Keratinocyte (primary cell): ENCODE measurements around the gene MANF. TPM values are rescaled to one million over a fixed set of nuclear protein-coding genes. Genes with fewer than 3 reads are reported as not detected.

ENCODE experiments used
- DNase-seq: peaks from one replicate; pipeline ENCODE4 v3.0.0-alpha.2; 2011; ENCODE audit warnings: low read depth, missing footprints, low spot score
- FAIRE-seq: peaks from 2 replicates; lab custom pipeline; 2011; peaks lifted over from hg19 to GRCh38; lab: Jason Lieb, UNC
- H2AFZ ChIP-seq: 2 replicates; pipeline ENCODE4 v1.6.0; 2012; ENCODE audit warnings: low read length, control low read depth, inconsistent platforms; ENCODE audit not compliant: control insufficient read depth
- H3K27ac ChIP-seq: 2 replicates; pipeline ENCODE4 v1.5.1; 2011; ENCODE audit warnings: low read length; ENCODE audit not compliant: control insufficient read depth, insufficient read depth
- H3K27me3 ChIP-seq: 3 replicates; pipeline ENCODE4 v1.6.0; 2011; ENCODE audit warnings: low read length; ENCODE audit not compliant: control insufficient read depth, insufficient read depth; ENCODE audit errors: extremely low read depth
- H3K36me3 ChIP-seq, 2 experiments: 2 replicates in 1 of 2; 3 replicates in 1 of 2; pipeline ENCODE4 v1.5.1; 2011; ENCODE audit warnings: low read length in 2 of 2, mild to moderate bottlenecking in 1 of 2; ENCODE audit not compliant: control insufficient read depth in 2 of 2, insufficient read depth in 2 of 2; ENCODE audit errors: extremely low read depth in 1 of 2
- H3K4me1 ChIP-seq: 3 replicates; pipeline ENCODE4 v1.5.1; 2011; ENCODE audit warnings: low read length; ENCODE audit not compliant: control insufficient read depth, insufficient read depth; ENCODE audit errors: extremely low read depth
- H3K4me2 ChIP-seq: 3 replicates; pipeline ENCODE4 v1.6.0; 2011; ENCODE audit warnings: low read depth, low read length; ENCODE audit not compliant: control insufficient read depth, insufficient read depth; ENCODE audit errors: extremely low read depth
- H3K4me3 ChIP-seq, 3 experiments: fragments of 200-600 bp in 1 of 3; sonication (generic) in 1 of 3; 2 replicates in 2 of 3; 3 replicates in 1 of 3; pipeline ENCODE4 v1.5.1; 2011 to 2016; ENCODE audit warnings: low read length in 3 of 3, mild to moderate bottlenecking in 3 of 3, control low read depth in 2 of 3, inconsistent platforms in 1 of 3, low read depth in 1 of 3, mixed read lengths in 1 of 3, mixed run types in 1 of 3, moderate library complexity in 1 of 3; ENCODE audit not compliant: control insufficient read depth in 2 of 3, insufficient read depth in 2 of 3; ENCODE audit errors: extremely low read depth in 1 of 3
- H3K79me2 ChIP-seq: 2 replicates; pipeline ENCODE4 v1.6.0; 2012; ENCODE audit warnings: low read length; ENCODE audit not compliant: control insufficient read depth, insufficient read depth
- H3K9ac ChIP-seq: 3 replicates; pipeline ENCODE4 v1.6.0; 2011; ENCODE audit warnings: low read length; ENCODE audit not compliant: control insufficient read depth, insufficient read depth; ENCODE audit errors: extremely low read depth
- H3K9me1 ChIP-seq: 3 replicates; pipeline ENCODE4 v1.6.0; 2011; ENCODE audit warnings: low read length; ENCODE audit not compliant: control insufficient read depth, insufficient read depth; ENCODE audit errors: extremely low read depth
- H3K9me3 ChIP-seq: 2 replicates; pipeline ENCODE4 v1.5.1; 2012; ENCODE audit warnings: low read depth, low read length; ENCODE audit not compliant: control insufficient read depth
- H4K20me1 ChIP-seq: 3 replicates; pipeline ENCODE4 v1.6.0; 2011; ENCODE audit warnings: low read length; ENCODE audit not compliant: control insufficient read depth, insufficient read depth; ENCODE audit errors: extremely low read depth
- CTCF ChIP-seq, 3 experiments: IDR thresholded peaks in 1 of 3; conservative IDR thresholded peaks in 1 of 3; optimal IDR thresholded peaks in 1 of 3; 2 replicates in 2 of 3; 3 replicates in 1 of 3; pipeline versions ENCODE3 to v1.5.1; 2011; ENCODE audit warnings: low read length in 3 of 3, mild to moderate bottlenecking in 3 of 3, moderate library complexity in 2 of 3, control low read depth in 1 of 3, inconsistent platforms in 1 of 3; ENCODE audit not compliant: insufficient read depth in 2 of 3; ENCODE audit errors: extremely low read depth in 1 of 3
- EZH2 ChIP-seq: IDR thresholded peaks from one replicate; pipeline ENCODE4 v1.6.1; 2012; ENCODE audit warnings: inconsistent platforms, mild to moderate bottlenecking, low read length, moderate library complexity
- dilution Hi-C: fragments of 300-500 bp; cut with MboI; formaldehyde crosslinking; loops from one replicate; pipeline ENCODE4 v1.7.0; 2020; ENCODE audit warnings: low sequenced_read_pairs; ENCODE audit not compliant: extremely low pct_ligation_motif_present
- polyA plus RNA-seq, 5 experiments: library from polyadenylated mRNA; depleted of rRNA in 3 of 5; stranded (reverse) in 3 of 5; stranded (forward) in 1 of 5; unstranded in 1 of 5; fragments of >200 nt; gene quantifications; 1 replicate in 1 of 5; 2 replicates in 3 of 5; 3 replicates in 1 of 5; pipeline versions ENCODE4 v1.2.1 to v1.2.3, GENCODE V29; 2011 to 2012; ENCODE audit warnings: missing spikeins in 2 of 5, low read depth in 1 of 5, low replicate concordance in 1 of 5

The MANF gene
- polyA plus RNA-seq, 1 donor (not counting 4 experiments of a cell fraction or from before 2014, with no cell fraction given) = 143 TPM

- no peak for FAIRE-seq
- no peaks in the 10 kb centered on the region for H3K27me3 ChIP-seq
Observed at GRCh38 chr3:51393134-51393495, 8.0 kb downstream of the MANF start.

GRCh38 chr3:51393564-51393963 is 8.5 kb downstream of the MANF start:
- TF ChIP-seq EZH2 = no peak
- no peak for TF ChIP-seq CTCF (optimal IDR thresholded peaks at IDR 0.05 in 1 of 3, IDR thresholded peaks at IDR 0.05 in 1 of 3, conservative IDR thresholded peaks at IDR 0.05 in 1 of 3; ENCODE audit: extremely low read depth in 1 of 3, insufficient read depth in 2 of 3, low read length in 3 of 3)
- no peak for FAIRE-seq
- dilution Hi-C loops = loop anchor here (25.0 kb wide), 1 partner anchor 781 kb away; the partner anchor contains the start of genes CISH and MAPKAPK3
- Histone ChIP-seq H3K27ac (no peak overlapping the region), H3K79me2 (peaks cover 53% of the 10 kb centered on the region), H3K4me3 (no peak overlapping the region), H2AFZ (no peak overlapping the region), H3K9me3 (no peaks in the 10 kb centered on the region), H3K36me3 (peaks cover 37 to 49% of the 10 kb centered on the region in 2 experiments), H3K9me1 (no peaks in the 10 kb centered on the region), H3K9ac (no peak overlapping the region), H3K4me2 (no peak overlapping the region), H3K4me1 (peaks cover 23% of the 10 kb centered on the region), H4K20me1 (peaks cover 29% of the 10 kb centered on the region), H3K27me3 (no peaks in the 10 kb centered on the region)
- DNase-seq = no peak

More at GRCh38 chr3:51393134-51393495, 8.0 kb downstream of the MANF start:
- Histone ChIP-seq H4K20me1 (peaks cover 30% of the 10 kb centered on the region), H3K27ac (no peak overlapping the region), H3K4me3 (no peak overlapping the region), H3K4me1 (peaks cover 27% of the 10 kb centered on the region), H3K9me3 (no peaks in the 10 kb centered on the region), H3K9me1 (no peaks in the 10 kb centered on the region), H3K4me2 (no peak overlapping the region), H3K36me3 (peaks cover 37 to 54% of the 10 kb centered on the region in 2 experiments), H3K9ac (no peak overlapping the region), H2AFZ (no peak overlapping the region), H3K79me2 (peaks cover 53% of the 10 kb centered on the region)
- dilution Hi-C loops = loop anchor here (25.0 kb wide), 1 partner anchor 781 kb away; the partner anchor contains the start of genes CISH and MAPKAPK3
- no peak for TF ChIP-seq EZH2
- TF ChIP-seq CTCF (optimal IDR thresholded peaks at IDR 0.05 in 1 of 3, IDR thresholded peaks at IDR 0.05 in 1 of 3, conservative IDR thresholded peaks at IDR 0.05 in 1 of 3; ENCODE audit: extremely low read depth in 1 of 3, insufficient read depth in 2 of 3, low read length in 3 of 3) = no peak
- DNase-seq = no peak
